HG03097 (cell line): ENCODE results near the gene DYNC1I1.

Experiments used
- ATAC-seq: cut with Tn5 transposase; IDR thresholded peaks from one replicate; pipeline ENCODE4 v1.9.1; 2021; ENCODE audit not compliant: unreplicated experiment, low FRiP score

The DYNC1I1 gene

GRCh38 chr7:96005271-96005670 is 232.9 kb downstream of the DYNC1I1 start:
- no peak for ATAC-seq

- ATAC-seq, result no peak
These were observed 236.8 kb downstream of the DYNC1I1 start for GRCh38 chr7:96009148-96009547.

- no peak for ATAC-seq
These were observed 241.5 kb downstream of the DYNC1I1 start for GRCh38 chr7:96013836-96014235.

GRCh38 chr7:96014617-96015016 is 242.3 kb downstream of the DYNC1I1 start:
- ATAC-seq, result no peak

GRCh38 chr7:96016056-96016586 is 243.8 kb downstream of the DYNC1I1 start:
- no peak for ATAC-seq

- no peak for ATAC-seq
These were observed 244.4 kb downstream of the DYNC1I1 start for GRCh38 chr7:96016735-96017134.

GRCh38 chr7:96017877-96018276 is 245.5 kb downstream of the DYNC1I1 start:
- no peak for ATAC-seq

GRCh38 chr7:96021568-96021967 is 249.2 kb downstream of the DYNC1I1 start:
- ATAC-seq, result no peak

GRCh38 chr7:96023387-96023786 is 251.0 kb downstream of the DYNC1I1 start:
- ATAC-seq, result no peak

GRCh38 chr7:96026010-96026409 is 253.7 kb downstream of the DYNC1I1 start:
- ATAC-seq, result no peak

- ATAC-seq, result no peak
These were observed 254.3 kb downstream of the DYNC1I1 start for GRCh38 chr7:96026611-96027010.

GRCh38 chr7:96028729-96029128 is 256.4 kb downstream of the DYNC1I1 start:
- ATAC-seq, result no peak

GRCh38 chr7:96033009-96033598 is 260.8 kb downstream of the DYNC1I1 start:
- ATAC-seq, result no peak

GRCh38 chr7:96034940-96035727 is 262.8 kb downstream of the DYNC1I1 start:
- no peak for ATAC-seq

- no peak for ATAC-seq
These were observed 268.0 kb downstream of the DYNC1I1 start for GRCh38 chr7:96040250-96040772.

- no peak for ATAC-seq
These were observed 268.8 kb downstream of the DYNC1I1 start for GRCh38 chr7:96041171-96041570.

- ATAC-seq, result no peak
These were observed 272.8 kb downstream of the DYNC1I1 start for GRCh38 chr7:96045181-96045580.

GRCh38 chr7:96045919-96046318 is 273.6 kb downstream of the DYNC1I1 start:
- ATAC-seq, result no peak

GRCh38 chr7:96052289-96052688 is 279.9 kb downstream of the DYNC1I1 start:
- no peak for ATAC-seq

GRCh38 chr7:96052860-96053470 is 280.6 kb downstream of the DYNC1I1 start:
- ATAC-seq, result no peak

- ATAC-seq, result no peak
These were observed 283.4 kb downstream of the DYNC1I1 start for GRCh38 chr7:96055717-96056116.
